HS-5 (cell line): ENCODE results near the gene DUSP7.

Experiments
- DNase-seq: peaks from one replicate; pipeline ENCODE4 v3.0.0-alpha.2; 2012; ENCODE audit warnings: low read depth

DUSP7 gene

GRCh38 chr3:52086976-52087663 is 30.7 kb upstream of the DUSP7 start:
- no peak for DNase-seq

- no peak for DNase-seq
These were observed 30.1 kb upstream of the DUSP7 start for GRCh38 chr3:52086461-52086860.

GRCh38 chr3:52085681-52086282 is 29.4 kb upstream of the DUSP7 start:
- no peak for DNase-seq

GRCh38 chr3:52084954-52085680 is 28.7 kb upstream of the DUSP7 start:
- no peak for DNase-seq

- no peak for DNase-seq
These were observed 28.0 kb upstream of the DUSP7 start for GRCh38 chr3:52084216-52084945.

GRCh38 chr3:52083556-52084087 is 27.3 kb upstream of the DUSP7 start:
- DNase-seq = no peak

- no peak for DNase-seq
These were observed 26.6 kb upstream of the DUSP7 start for GRCh38 chr3:52082951-52083350.

GRCh38 chr3:52080830-52081719 is 24.7 kb upstream of the DUSP7 start:
- DNase-seq = no peak

GRCh38 chr3:52079958-52080357 is 23.6 kb upstream of the DUSP7 start:
- no peak for DNase-seq

GRCh38 chr3:52078781-52079560 is 22.6 kb upstream of the DUSP7 start:
- DNase-seq = no peak

- DNase-seq = no peak
These were observed 21.6 kb upstream of the DUSP7 start for GRCh38 chr3:52077925-52078324.

GRCh38 chr3:52076896-52077780 is 20.8 kb upstream of the DUSP7 start:
- no peak for DNase-seq

- no peak for DNase-seq
These were observed 17.1 kb upstream of the DUSP7 start for GRCh38 chr3:52073490-52073889.

- DNase-seq = no peak
These were observed 16.1 kb upstream of the DUSP7 start for GRCh38 chr3:52072471-52072870.

GRCh38 chr3:52072020-52072419 is 15.6 kb upstream of the DUSP7 start:
- no peak for DNase-seq

- no peak for DNase-seq
These were observed 14.6 kb upstream of the DUSP7 start for GRCh38 chr3:52070724-52071621.

GRCh38 chr3:52069855-52070254 is 13.5 kb upstream of the DUSP7 start:
- no peak for DNase-seq

- DNase-seq = no peak
These were observed 12.8 kb upstream of the DUSP7 start for GRCh38 chr3:52069135-52069534.
